GM19468 (cell line): ENCODE measurements around the gene ATP1B2.

ENCODE experiments used
- ATAC-seq: cut with Tn5 transposase; IDR thresholded peaks from one replicate; pipeline ENCODE4 v1.9.1; 2021; ENCODE audit warnings: mild to moderate bottlenecking, moderate library complexity, moderate number of reproducible peaks; ENCODE audit not compliant: unreplicated experiment; ENCODE audit errors: extremely low read depth

The ATP1B2 gene

GRCh38 chr17:7705269-7706255, 54.8 kb downstream of the ATP1B2 start:
- ATAC-seq: no peak

DNA sequence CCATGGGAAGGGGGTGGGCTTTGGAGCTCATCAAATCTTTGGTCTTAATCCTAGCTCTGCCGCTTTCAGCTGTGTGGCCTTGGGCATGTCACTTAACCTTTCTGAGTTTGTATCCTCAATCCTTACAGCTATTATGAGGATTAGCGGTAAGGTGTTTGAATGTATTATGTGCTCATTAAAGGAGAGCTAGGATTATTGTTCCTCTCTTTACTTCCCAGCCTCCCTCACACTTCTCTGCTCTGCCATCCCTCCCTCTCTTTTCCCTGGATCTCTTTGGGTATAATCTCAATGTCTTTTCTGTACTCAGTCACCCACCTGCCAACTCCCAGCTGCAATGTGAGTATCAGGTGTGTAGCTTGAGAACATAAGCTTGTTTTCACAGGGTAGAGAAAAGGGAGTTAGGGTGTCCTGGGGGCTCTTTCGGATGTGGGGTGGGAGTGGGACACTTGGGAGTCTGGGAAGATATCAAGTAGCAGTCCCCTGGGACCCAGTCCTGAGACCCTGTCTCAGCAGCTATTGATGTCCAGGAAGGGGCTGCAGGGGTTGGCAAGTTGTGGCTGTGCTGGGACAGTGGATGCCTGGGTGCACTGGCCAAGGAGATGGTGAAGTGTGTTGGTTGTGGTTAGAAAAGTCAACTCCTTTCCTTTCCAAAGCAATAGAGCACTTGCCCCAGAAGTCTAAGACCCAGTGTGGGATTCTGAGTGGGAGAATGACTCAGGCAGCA, 56.1 kb downstream of the ATP1B2 start:
- no peak for ATAC-seq
